Measurements from ENCODE around the gene NUDT16L1. TPM values are rescaled to one million over a fixed set of nuclear protein-coding genes. Genes with fewer than 3 reads are reported as not detected.

NUDT16L1 gene
- 45.8 and 45.9 TPM in 2 replicates for polyA plus RNA-seq (2012; rRNA removed)
- 28.8 and 35.6 TPM in 2 replicates for polyA plus RNA-seq (2012; cell fraction: cytosol; rRNA removed)
- polyA plus RNA-seq (2012; cell fraction: nucleus; rRNA removed): 52.3 and 65.9 TPM in 2 replicates

DNA sequence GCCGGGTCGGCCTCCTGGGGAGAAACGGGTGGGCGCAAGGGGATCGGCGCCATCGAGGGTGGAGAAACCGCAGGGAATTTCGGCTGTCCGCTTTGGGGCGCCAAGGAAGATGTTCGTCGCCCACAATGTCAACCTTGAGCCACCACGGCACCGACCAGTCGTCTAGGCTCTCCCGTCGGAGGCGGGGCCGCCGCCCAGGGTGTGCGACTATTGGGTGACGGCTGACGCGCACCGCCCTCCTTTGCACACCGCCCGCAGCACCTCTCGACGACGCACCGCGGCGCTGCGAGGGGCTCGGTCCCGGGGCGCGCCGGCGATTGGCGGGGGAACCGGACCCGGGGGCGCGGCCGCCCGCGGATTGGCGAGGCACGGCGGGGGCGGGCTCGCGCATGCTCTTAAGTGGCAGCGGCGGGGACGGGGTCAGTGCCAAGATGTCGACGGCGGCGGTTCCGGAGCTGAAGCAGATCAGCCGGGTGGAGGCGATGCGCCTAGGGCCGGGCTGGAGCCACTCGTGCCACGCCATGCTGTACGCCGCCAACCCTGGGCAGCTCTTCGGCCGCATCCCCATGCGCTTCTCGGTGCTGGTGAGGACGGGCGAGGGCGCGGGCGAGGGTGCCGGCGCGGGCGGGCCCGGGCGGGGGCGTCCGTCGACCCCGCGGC, at the start of gene NUDT16L1:
TSS of gene NUDT16L1 (plus strand) at position 267 of the 660 bp plus-strand sequence. CDS start at position 432, 165 bp downstream.
- peak within 1 kb of the TSS; percentile 91 to 97 for H3K4me3 ChIP-seq (ENCODE audit: low read depth in 2 of 2, low read length in 1 of 2)
- peak within 1 kb of the TSS; percentile 94 for H3K4me2 ChIP-seq
- peak within 1 kb of the TSS; percentile 82 for H3K9ac ChIP-seq
- ChIA-PET CTCF (interaction anchor here (1.3 to 2.9 kb wide), 4 partner anchors 14 to 263 kb away, joined by 4 to 16 read pairs (median 6); partner anchors contain the start of gene PPL), POLR2A (interaction anchor here (0.6 to 2.3 kb wide), 5 partner anchors 12 to 99 kb away, joined by 3 to 8 read pairs (median 4); partner anchors contain the start of genes ANKS3 and DNAAF8)
- peak within 1 kb of the TSS; percentile 47 to 88; a peak in 3 of 4 replicates for H3K27ac ChIP-seq (ENCODE audit: low read depth in 2 of 2, low read length in 1 of 2)
- 0% methylated on average over 9 of the region's 91 CpGs for WGBS (ENCODE audit: low lambda C conversion rate)
- H4K20me1 ChIP-seq (ENCODE audit: insufficient read depth): no peaks in the 10 kb centered on the region
- peaks cover 17% of the 10 kb centered on the region for H3F3A ChIP-seq (replicated peaks; ENCODE audit: insufficient read depth)
- peak within 1 kb of the TSS; percentile 51; the same call in 1 of the 2 replicates for H2AFZ ChIP-seq (ENCODE audit: low read depth)
- H3K4me1 ChIP-seq (ENCODE audit: control insufficient read depth in 1 of 2, insufficient read depth in 2 of 2, low read depth in 1 of 2, low read length in 1 of 2): peaks cover 0 to 26% of the 10 kb centered on the region in 2 experiments; a peak in 1 of 4 replicates
- peak; percentile 100 for DNase-seq
- H3K9me3 ChIP-seq: no peaks in the 10 kb centered on the region
- H3K36me3 ChIP-seq (replicated peaks in 1 of 2; ENCODE audit: control insufficient read depth in 1 of 2, insufficient read depth in 2 of 2, low read length in 1 of 2): peaks cover 7 to 39% of the 10 kb centered on the region in 2 experiments
- TF ChIP-seq ELF1 (IDR thresholded peaks at IDR 0.05) (no peak), POLR2AphosphoS5 (IDR thresholded peaks at IDR 0.05; ENCODE audit: low read depth, low read length) (peak; percentile 77), CHD2 (IDR thresholded peaks at IDR 0.05; ENCODE audit: low read length, partially characterized antibody) (peak; percentile 18), IRF3 (IDR thresholded peaks at IDR 0.05; ENCODE audit: low read depth, low read length) (0 out of 2 replicates have a peak, but pooled peaks have one; percentile 26), EZH2phosphoT487 (IDR thresholded peaks at IDR 0.05; ENCODE audit: borderline replicate concordance, low read depth) (no peak), YY1 (IDR thresholded peaks at IDR 0.05; ENCODE audit: low read depth) (peak; percentile 68), MXI1 (IDR thresholded peaks at IDR 0.05; ENCODE audit: low read depth, low read length) (peak; percentile 56; the same call in 1 of the 2 replicates), NRF1 (IDR thresholded peaks at IDR 0.05; ENCODE audit: low read depth, low read length) (peak; percentile 76), PBX3 (IDR thresholded peaks at IDR 0.05) (peak; percentile 12; the same call in 1 of the 2 replicates), RFX5 (IDR thresholded peaks at IDR 0.05; ENCODE audit: low read length) (0 out of 2 replicates have a peak, but pooled peaks have one; percentile 28), TAF1 (IDR thresholded peaks at IDR 0.05; ENCODE audit: borderline replicate concordance, low read depth, low read length) (peak; percentile 26; the same call in 1 of the 2 replicates)
- H3K27me3 ChIP-seq (ENCODE audit: insufficient read depth): no peaks in the 10 kb centered on the region
- H3K79me2 ChIP-seq (ENCODE audit: insufficient read depth): peaks cover 11% of the 10 kb centered on the region; the same call in 1 of the 2 replicates
- H3K9me2 ChIP-seq: no peaks in the 10 kb centered on the region
